Tibial artery (tissue), 4 donors: Measurements from ENCODE around the gene ACOT8.

Experiments
- DNase-seq, 2 donors: peaks; one replicate each; pipeline ENCODE4 v3.0.0-alpha.2; 2019
- H3K27ac ChIP-seq, 2 donors: fragments of 200-600 bp; sonication (generic) in 1 of 2; 1 replicate in 1 of 2; 2 replicates in 1 of 2; pipeline ENCODE4 v1.5.1; 2018 to 2019; ENCODE audit warnings: mild to moderate bottlenecking in 1 of 2
- H3K27me3 ChIP-seq, 2 donors: fragments of 200-600 bp; sonication (generic) in 1 of 2; one replicate each; pipeline versions ENCODE4 v1.5.1 to v1.6.0; 2016 to 2019
- H3K36me3 ChIP-seq, 3 donors: fragments of 200-600 bp; sonication (generic) in 2 of 3; one replicate each; pipeline ENCODE4 v1.5.1; 2016 to 2019; ENCODE audit warnings: mild to moderate bottlenecking in 2 of 3
- H3K4me1 ChIP-seq, 4 donors: fragments of 200-600 bp; sonication (generic) in 2 of 4; 1 replicate in 3 of 4; 2 replicates in 1 of 4; pipeline ENCODE4 v1.5.1; 2016 to 2019
- H3K4me3 ChIP-seq, 2 donors: fragments of 200-600 bp; sonication (generic) in 1 of 2; 1 replicate in 1 of 2; 2 replicates in 1 of 2; pipeline ENCODE4 v1.5.1; 2018 to 2019; ENCODE audit warnings: mild to moderate bottlenecking in 2 of 2
- H3K9me3 ChIP-seq, 3 donors: fragments of 200-600 bp; sonication (generic) in 1 of 3; one replicate each; pipeline ENCODE4 v1.5.1; 2016 to 2019
- intact Hi-C: fragments of 100-400 bp; cut with DNase I; formaldehyde crosslinking; loops from one replicate; pipeline ENCODE4 v1.15.0; 2023; ENCODE audit warnings: low total_unique reads
- TF ChIP-seq, protein P1 (sequence below), 2 experiments: fragments of 200-600 bp in 1 of 2; fragments of 450-650 bp in 1 of 2; IDR thresholded peaks; one replicate each; pipeline ENCODE4 v1.5.1; 2017 to 2019; ENCODE audit warnings: antibody characterized with exemption in 2 of 2, mild to moderate bottlenecking in 1 of 2, moderate library complexity in 1 of 2

The ACOT8 gene

DNA sequence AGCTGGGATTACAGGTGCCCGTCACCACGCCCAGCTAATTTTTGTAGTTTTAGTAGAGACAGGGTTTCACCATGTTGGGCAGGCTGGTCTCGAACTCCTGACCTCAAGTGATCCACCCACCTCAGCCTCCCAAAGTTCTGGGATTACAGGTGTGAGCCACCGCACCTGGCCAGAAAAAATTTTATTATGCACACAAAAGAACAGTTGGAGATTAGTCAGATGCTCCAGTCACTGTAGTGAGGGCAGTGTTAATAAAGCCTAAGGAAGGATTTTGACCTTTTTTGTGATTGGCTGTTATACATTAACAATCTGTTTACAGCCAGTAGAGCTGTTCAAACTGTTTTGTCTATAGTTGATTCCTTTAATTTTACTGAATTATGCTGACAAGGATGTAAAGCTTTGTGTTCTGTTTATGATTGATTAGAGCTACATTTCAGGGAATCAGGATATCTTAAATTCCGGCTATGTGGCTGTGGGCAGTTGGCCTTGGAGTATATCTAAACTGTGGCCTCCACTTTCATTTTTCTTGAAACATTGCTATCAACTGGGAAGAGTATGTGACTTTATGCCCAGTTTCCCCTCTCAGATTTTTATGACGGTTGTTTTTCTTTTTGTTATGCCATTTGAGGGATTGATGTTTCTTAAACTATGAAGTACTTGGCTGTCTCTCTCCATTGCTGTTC lies 10.1 kb upstream of the ACOT8 start:
- no peak overlapping the region for H3K27ac ChIP-seq

DNA sequence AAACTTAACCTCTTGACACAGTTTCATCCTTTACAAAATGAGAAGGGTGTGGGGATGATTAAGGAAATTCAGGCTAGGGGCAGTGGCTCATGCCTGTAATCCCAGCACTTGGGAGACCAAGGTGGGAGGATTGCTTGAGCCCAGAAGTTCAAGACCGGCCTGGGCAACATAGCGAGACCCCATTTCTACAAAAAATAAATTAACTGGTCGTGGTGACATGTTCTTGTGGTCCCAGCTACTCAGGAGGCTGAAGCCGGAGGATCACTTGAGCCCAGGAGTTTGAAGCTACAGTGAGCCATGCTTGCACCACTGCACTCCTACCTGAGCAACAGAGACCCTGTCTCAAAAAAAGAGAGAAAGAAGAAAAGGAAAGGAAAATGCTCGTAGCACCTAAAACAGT lies 9.3 kb upstream of the ACOT8 start:
- TF ChIP-seq, protein P1, sequence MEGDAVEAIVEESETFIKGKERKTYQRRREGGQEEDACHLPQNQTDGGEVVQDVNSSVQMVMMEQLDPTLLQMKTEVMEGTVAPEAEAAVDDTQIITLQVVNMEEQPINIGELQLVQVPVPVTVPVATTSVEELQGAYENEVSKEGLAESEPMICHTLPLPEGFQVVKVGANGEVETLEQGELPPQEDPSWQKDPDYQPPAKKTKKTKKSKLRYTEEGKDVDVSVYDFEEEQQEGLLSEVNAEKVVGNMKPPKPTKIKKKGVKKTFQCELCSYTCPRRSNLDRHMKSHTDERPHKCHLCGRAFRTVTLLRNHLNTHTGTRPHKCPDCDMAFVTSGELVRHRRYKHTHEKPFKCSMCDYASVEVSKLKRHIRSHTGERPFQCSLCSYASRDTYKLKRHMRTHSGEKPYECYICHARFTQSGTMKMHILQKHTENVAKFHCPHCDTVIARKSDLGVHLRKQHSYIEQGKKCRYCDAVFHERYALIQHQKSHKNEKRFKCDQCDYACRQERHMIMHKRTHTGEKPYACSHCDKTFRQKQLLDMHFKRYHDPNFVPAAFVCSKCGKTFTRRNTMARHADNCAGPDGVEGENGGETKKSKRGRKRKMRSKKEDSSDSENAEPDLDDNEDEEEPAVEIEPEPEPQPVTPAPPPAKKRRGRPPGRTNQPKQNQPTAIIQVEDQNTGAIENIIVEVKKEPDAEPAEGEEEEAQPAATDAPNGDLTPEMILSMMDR (IDR thresholded peaks at IDR 0.05): no peak
- H3K4me1 ChIP-seq: no peaks in the 10 kb centered on the region
- no peak overlapping the region for H3K4me3 ChIP-seq
- intact Hi-C loops: no loop called here
- H3K27ac ChIP-seq: no peak overlapping the region
- no peaks in the 10 kb centered on the region for H3K27me3 ChIP-seq
- no peak for DNase-seq
- no peaks in the 10 kb centered on the region for H3K9me3 ChIP-seq
- H3K36me3 ChIP-seq: no peaks in the 10 kb centered on the region

More for the DNA sequence above, 10.1 kb upstream of the ACOT8 start:
- H3K9me3 ChIP-seq: no peaks in the 10 kb centered on the region
- no peak for DNase-seq
- no peaks in the 10 kb centered on the region for H3K4me1 ChIP-seq
- TF ChIP-seq, protein P1 (IDR thresholded peaks at IDR 0.05): no peak
- H3K27me3 ChIP-seq: no peaks in the 10 kb centered on the region
- H3K36me3 ChIP-seq: no peaks in the 10 kb centered on the region
- H3K4me3 ChIP-seq: no peak overlapping the region
- intact Hi-C loops: no loop called here

DNA sequence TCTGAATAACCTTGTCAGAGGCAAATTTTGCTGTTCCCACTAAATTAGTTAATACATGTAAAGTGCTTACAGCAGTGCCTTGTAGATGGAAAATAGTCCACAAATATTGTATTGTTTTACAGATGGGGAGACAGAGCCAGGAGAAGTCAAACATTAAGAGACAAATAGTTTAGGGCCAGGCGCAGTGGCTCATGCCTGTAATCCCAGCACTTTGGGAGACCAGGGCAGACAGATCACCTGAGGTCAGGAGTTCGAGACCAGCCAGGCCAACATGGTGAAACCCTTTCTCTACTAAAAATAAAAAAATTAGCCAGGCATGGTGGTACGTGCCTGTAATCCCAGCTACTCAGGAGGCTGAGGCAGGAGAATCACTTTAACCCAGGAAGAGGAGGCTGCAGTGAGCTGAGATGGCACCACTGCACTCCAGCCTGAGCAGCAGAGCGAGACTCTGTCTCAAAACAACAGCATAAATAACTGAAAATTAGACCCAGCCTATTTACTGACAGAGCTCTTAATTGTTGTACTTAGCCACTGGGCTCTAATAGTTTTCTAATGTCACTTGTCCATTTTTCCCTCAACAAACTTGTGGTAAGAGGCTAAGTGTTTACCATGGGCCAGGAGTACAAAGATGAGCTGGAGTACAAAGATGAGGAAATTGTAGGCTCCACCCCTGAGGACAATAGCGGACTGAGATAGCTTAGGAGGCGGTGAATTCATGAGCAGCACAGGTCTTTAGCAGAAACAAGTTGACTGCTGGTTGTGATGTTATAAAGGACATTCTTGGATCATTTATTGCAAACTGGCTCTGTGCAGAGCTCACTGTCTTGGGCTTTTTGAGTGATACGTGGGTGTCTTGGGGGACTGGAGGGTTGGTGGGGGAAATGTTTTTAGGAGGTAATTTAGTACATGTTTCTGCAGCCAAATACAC lies 6.6 kb upstream of the ACOT8 start:
- no peaks in the 10 kb centered on the region for H3K27me3 ChIP-seq
- TF ChIP-seq, protein P1 (IDR thresholded peaks at IDR 0.05): no peak
- DNase-seq: no peak
- H3K4me1 ChIP-seq: peaks cover 0 to 2% (median under 1%) of the 10 kb centered on the region in 4 donors
- H3K4me3 ChIP-seq: no peak overlapping the region
- H3K27ac ChIP-seq: no peak overlapping the region
- no peaks in the 10 kb centered on the region for H3K9me3 ChIP-seq
- no peaks in the 10 kb centered on the region for H3K36me3 ChIP-seq
- intact Hi-C loops: no loop called here

DNA sequence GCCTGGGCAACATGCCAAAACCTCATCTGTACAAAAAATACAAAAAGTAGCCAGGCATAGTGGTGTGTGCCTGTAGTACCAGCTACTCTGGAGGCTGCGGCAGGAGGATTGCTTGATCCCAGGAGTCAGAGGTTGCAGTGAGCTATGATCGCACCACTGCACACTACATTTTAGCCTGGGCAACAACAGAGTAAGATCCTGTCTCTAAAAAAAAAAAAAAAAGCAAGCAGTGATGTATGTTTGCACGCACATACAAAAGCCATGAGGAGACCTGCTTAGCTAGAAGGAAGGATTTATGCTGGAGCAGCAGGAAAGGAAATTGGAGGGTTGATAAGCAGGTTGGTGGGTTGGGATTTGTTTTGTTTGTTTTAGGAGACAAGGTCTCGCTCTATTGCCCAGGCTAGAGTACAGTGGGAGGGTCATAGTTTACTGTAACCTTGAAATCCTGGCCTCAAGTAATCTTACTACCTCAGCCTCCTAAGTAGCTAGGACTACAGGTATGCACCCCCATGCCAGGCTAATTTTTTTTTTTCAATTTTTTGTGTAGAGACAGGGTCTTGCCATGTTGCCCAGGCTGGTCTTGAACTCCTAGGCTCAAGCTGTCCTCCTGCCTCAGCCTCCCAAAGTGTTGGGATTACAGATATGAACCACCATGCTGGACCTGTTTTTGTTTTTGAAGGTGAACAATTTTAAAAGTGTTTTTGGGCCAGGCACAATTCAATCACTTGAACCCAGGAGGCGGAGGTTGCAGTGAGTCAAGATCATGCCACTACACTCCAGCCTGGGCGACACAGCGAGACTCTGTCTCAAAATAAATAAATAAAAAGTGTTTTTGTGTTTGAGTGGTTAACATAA lies 4.3 kb upstream of the ACOT8 start:
- no peak for DNase-seq
- H3K27ac ChIP-seq: no peak overlapping the region
- H3K36me3 ChIP-seq: no peaks in the 10 kb centered on the region

More for the DNA sequence above, 4.3 kb upstream of the ACOT8 start:
- no peaks in the 10 kb centered on the region for H3K9me3 ChIP-seq
- H3K4me1 ChIP-seq: peaks cover 0 to 17% (median 11%) of the 10 kb centered on the region in 4 donors
- TF ChIP-seq, protein P1 (IDR thresholded peaks at IDR 0.05): no peak
- H3K27me3 ChIP-seq: no peaks in the 10 kb centered on the region
- intact Hi-C loops: no loop called here
- H3K4me3 ChIP-seq: no peak overlapping the region
